Keratinocyte (primary cell): Measurements from ENCODE around the gene ASPHD2.

Experiments
- EZH2 ChIP-seq: IDR thresholded peaks from one replicate; pipeline ENCODE4 v1.6.1; 2012; ENCODE audit warnings: inconsistent platforms, mild to moderate bottlenecking, low read length, moderate library complexity
- TF ChIP-seq, protein P1 (sequence below), 3 experiments: IDR thresholded peaks in 1 of 3; conservative IDR thresholded peaks in 1 of 3; optimal IDR thresholded peaks in 1 of 3; 2 replicates in 2 of 3; 3 replicates in 1 of 3; pipeline versions ENCODE3 to v1.5.1; 2011; ENCODE audit warnings: low read length in 3 of 3, mild to moderate bottlenecking in 3 of 3, moderate library complexity in 2 of 3, control low read depth in 1 of 3, inconsistent platforms in 1 of 3; ENCODE audit not compliant: insufficient read depth in 2 of 3; ENCODE audit errors: extremely low read depth in 1 of 3

DNA sequence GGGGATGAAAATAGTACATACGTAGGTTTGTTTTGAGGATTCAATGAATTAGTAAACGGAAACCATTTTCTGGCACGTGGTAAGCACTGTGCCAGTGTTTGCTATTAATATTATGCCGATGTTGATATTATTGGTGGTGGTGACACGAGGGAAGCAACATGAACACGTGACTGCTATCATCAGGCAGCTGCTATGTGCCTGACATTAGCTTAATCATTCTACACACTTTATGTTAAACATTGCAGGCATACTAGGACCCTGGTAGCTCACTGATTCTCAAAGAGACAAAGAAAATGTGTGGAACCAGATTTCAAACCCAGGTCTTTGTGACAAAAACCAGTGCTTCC is 55.3 kb downstream of the ASPHD2 start:
- TF ChIP-seq, protein P1, sequence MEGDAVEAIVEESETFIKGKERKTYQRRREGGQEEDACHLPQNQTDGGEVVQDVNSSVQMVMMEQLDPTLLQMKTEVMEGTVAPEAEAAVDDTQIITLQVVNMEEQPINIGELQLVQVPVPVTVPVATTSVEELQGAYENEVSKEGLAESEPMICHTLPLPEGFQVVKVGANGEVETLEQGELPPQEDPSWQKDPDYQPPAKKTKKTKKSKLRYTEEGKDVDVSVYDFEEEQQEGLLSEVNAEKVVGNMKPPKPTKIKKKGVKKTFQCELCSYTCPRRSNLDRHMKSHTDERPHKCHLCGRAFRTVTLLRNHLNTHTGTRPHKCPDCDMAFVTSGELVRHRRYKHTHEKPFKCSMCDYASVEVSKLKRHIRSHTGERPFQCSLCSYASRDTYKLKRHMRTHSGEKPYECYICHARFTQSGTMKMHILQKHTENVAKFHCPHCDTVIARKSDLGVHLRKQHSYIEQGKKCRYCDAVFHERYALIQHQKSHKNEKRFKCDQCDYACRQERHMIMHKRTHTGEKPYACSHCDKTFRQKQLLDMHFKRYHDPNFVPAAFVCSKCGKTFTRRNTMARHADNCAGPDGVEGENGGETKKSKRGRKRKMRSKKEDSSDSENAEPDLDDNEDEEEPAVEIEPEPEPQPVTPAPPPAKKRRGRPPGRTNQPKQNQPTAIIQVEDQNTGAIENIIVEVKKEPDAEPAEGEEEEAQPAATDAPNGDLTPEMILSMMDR (optimal IDR thresholded peaks at IDR 0.05 in 1 of 3, IDR thresholded peaks at IDR 0.05 in 1 of 3, conservative IDR thresholded peaks at IDR 0.05 in 1 of 3; ENCODE audit: extremely low read depth in 1 of 3, insufficient read depth in 2 of 3, low read length in 3 of 3) = no peak
- no peak for TF ChIP-seq EZH2
